ENCODE measurements around the gene MGAM2. TPM values are rescaled to one million over a fixed set of nuclear protein-coding genes. Genes with fewer than 3 reads are reported as not detected.

Gene MGAM2
- total RNA-seq, 1 experiment from 2014 or later, result not detected

DNA sequence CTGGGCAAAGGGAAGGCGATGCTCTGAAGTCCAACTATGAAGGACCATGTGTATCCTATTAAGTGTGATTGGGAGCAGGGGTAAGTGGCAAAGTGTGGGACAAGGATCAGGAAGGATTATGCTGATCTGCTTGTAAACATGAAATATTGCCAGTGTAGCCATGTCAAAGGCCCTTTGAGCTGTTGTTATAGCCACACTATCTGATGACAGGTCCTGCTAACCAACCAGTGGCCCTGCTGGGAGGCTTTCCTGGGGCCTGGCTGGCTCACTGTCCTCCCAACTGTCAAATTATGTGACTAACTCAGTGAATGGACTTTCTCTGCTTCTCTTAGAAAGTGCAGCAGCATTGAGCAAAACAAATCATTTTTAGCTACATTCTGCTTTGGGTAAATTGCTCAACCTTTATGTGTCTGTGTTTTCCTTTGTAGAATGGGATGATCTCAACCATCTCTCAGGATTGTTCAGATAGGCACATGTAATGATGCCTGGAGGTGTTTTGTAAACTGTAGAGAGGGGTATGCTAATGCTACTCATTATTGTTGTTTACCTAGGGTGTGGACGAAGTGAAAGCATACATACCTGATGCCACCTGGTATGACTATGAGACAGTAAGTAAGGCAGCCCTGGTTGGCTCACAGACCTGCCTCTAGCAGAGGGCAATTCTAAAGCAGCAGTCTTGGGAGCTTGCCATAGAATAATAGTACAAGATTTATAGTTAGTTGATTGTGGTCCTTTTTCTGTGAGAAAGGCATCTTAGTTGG, 47.4 kb downstream of the MGAM2 start:
- BruUV-seq (replicated peaks), result no TSS peak
- no peak overlapping the region for H3K4me3 Mint-ChIP-seq (ENCODE audit: unreplicated experiment)
- no peaks in the 10 kb centered on the region for H3K4me1 Mint-ChIP-seq (ENCODE audit: insufficient read depth, unreplicated experiment)
- ChIA-PET POLR2A (no interaction called here), CTCF (interaction anchor here (0.6 to 1.4 kb wide), 4 partner anchors 27 to 245 kb away, joined by 3 to 4 read pairs (median 4); no protein-coding TSS in a partner anchor)
- DNase-seq (ENCODE audit: unreplicated experiment), result no peak
- TF ChIP-seq, protein P1, sequence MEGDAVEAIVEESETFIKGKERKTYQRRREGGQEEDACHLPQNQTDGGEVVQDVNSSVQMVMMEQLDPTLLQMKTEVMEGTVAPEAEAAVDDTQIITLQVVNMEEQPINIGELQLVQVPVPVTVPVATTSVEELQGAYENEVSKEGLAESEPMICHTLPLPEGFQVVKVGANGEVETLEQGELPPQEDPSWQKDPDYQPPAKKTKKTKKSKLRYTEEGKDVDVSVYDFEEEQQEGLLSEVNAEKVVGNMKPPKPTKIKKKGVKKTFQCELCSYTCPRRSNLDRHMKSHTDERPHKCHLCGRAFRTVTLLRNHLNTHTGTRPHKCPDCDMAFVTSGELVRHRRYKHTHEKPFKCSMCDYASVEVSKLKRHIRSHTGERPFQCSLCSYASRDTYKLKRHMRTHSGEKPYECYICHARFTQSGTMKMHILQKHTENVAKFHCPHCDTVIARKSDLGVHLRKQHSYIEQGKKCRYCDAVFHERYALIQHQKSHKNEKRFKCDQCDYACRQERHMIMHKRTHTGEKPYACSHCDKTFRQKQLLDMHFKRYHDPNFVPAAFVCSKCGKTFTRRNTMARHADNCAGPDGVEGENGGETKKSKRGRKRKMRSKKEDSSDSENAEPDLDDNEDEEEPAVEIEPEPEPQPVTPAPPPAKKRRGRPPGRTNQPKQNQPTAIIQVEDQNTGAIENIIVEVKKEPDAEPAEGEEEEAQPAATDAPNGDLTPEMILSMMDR (IDR thresholded peaks at IDR 0.05; ENCODE audit: unreplicated experiment), result no peak
- no peaks in the 10 kb centered on the region for H3K9me3 Mint-ChIP-seq (ENCODE audit: unreplicated experiment)
- H3K27me3 Mint-ChIP-seq (ENCODE audit: insufficient read depth, unreplicated experiment), result no peaks in the 10 kb centered on the region
- no peaks in the 10 kb centered on the region for H3K36me3 Mint-ChIP-seq (ENCODE audit: insufficient read depth, unreplicated experiment)
- intact Hi-C loops (cut with micrococcal nuclease), result loop anchor here (10.0 kb wide), 1 partner anchor 146 kb away; no protein-coding TSS in a partner anchor
- no peak overlapping the region for H3K27ac Mint-ChIP-seq (ENCODE audit: low read depth, unreplicated experiment)

DNA sequence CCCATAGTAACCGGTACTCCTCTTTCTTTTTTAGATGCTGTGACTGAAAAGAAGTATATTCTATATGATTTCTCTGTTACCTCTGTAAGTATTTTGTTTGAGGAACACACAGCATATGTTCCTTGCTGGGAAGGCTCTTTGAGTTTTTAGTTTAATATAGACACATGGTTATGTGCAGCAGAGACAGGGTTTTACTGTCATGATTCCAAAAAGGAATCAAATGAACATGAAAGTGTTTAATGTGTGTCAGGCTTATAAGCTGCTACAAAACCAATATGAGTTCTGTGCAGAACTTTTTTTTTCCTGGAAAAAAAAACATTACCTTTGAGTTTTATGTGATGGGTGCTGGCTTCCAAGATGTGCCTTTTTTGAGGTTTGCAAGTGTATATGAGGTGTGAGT, 50.4 kb downstream of the MGAM2 start:
- H3K36me3 Mint-ChIP-seq (ENCODE audit: insufficient read depth, unreplicated experiment), result no peaks in the 10 kb centered on the region
- TF ChIP-seq, protein P1 (IDR thresholded peaks at IDR 0.05; ENCODE audit: unreplicated experiment), result no peak
- H3K9me3 Mint-ChIP-seq (ENCODE audit: unreplicated experiment), result no peaks in the 10 kb centered on the region
- H3K4me1 Mint-ChIP-seq (ENCODE audit: insufficient read depth, unreplicated experiment), result no peaks in the 10 kb centered on the region
- ChIA-PET CTCF (no interaction called here), POLR2A (no interaction called here)
- intact Hi-C loops (cut with micrococcal nuclease), result no loop called here
- BruUV-seq (replicated peaks), result no TSS peak
- no peak for DNase-seq (ENCODE audit: unreplicated experiment)
- no peaks in the 10 kb centered on the region for H3K27me3 Mint-ChIP-seq (ENCODE audit: insufficient read depth, unreplicated experiment)
- no peak overlapping the region for H3K27ac Mint-ChIP-seq (ENCODE audit: low read depth, unreplicated experiment)
- H3K4me3 Mint-ChIP-seq (ENCODE audit: unreplicated experiment), result no peak overlapping the region

DNA sequence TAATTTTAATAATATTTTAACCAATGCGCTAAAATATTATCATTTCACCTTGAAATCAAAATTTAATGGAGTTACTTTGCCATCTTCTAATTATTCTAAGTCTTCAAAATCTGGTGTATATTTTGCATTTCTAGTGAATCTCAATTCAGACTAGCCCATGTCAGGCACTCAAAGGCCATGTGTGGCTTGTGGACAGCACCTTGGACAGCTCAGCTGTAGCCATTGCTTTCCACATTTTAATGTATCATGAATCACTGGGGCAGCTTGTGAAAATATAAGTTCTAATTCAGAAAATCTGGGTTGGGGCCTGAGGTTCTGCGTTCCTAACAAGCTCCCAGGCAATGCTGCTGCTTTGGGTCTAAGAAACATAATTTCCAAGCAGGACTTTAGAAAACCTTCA, 57.2 kb downstream of the MGAM2 start:
- no peaks in the 10 kb centered on the region for H3K27me3 Mint-ChIP-seq (ENCODE audit: insufficient read depth, unreplicated experiment)
- no TSS peak for BruUV-seq (replicated peaks)
- TF ChIP-seq, protein P1 (IDR thresholded peaks at IDR 0.05; ENCODE audit: unreplicated experiment), result no peak
- POLR2A ChIA-PET, result no interaction called here
- no peaks in the 10 kb centered on the region for H3K36me3 Mint-ChIP-seq (ENCODE audit: insufficient read depth, unreplicated experiment)
- H3K9me3 Mint-ChIP-seq (ENCODE audit: unreplicated experiment), result no peaks in the 10 kb centered on the region
- no peaks in the 10 kb centered on the region for H3K4me1 Mint-ChIP-seq (ENCODE audit: insufficient read depth, unreplicated experiment)
- CTCF ChIA-PET, result interaction anchor here (0.6 kb wide), 1 partner anchor 1034 kb away, joined by 3 read pairs; no protein-coding TSS in a partner anchor
- no peak overlapping the region for H3K27ac Mint-ChIP-seq (ENCODE audit: low read depth, unreplicated experiment)
- DNase-seq (ENCODE audit: unreplicated experiment), result peak; percentile 41
- intact Hi-C loops (cut with micrococcal nuclease), result no loop called here
- no peak overlapping the region for H3K4me3 Mint-ChIP-seq (ENCODE audit: unreplicated experiment)

DNA sequence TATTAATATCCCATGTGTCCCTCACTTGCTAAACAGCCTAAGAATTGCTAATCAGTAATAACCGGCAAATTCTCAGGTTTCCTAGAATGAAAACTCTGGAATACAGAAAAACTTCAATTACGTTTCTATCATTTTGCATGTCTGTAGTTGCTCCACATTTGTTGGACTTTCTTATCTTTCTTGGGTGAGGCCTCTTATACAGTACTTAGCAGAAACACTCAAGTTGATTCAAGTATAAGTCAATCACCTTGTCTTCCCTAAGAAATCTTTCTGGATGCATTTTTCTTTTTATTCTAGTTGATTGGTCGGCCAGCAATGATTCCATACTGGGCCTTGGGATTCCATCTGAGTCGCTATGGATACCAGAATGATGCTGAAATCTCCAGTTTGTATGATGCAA, 61.4 kb downstream of the MGAM2 start:
- Mint-ChIP-seq H3K4me1 (ENCODE audit: insufficient read depth, unreplicated experiment) (peaks cover 17% of the 10 kb centered on the region), H3K4me3 (ENCODE audit: unreplicated experiment) (no peak overlapping the region), H3K9me3 (ENCODE audit: unreplicated experiment) (no peaks in the 10 kb centered on the region), H3K27me3 (ENCODE audit: insufficient read depth, unreplicated experiment) (no peaks in the 10 kb centered on the region), H3K27ac (ENCODE audit: low read depth, unreplicated experiment) (no peak overlapping the region), H3K36me3 (ENCODE audit: insufficient read depth, unreplicated experiment) (no peaks in the 10 kb centered on the region)
- ChIA-PET POLR2A (no interaction called here), CTCF (no interaction called here)
- intact Hi-C loops (cut with micrococcal nuclease), result no loop called here
- BruUV-seq (replicated peaks), result no TSS peak
- TF ChIP-seq, protein P1 (IDR thresholded peaks at IDR 0.05; ENCODE audit: unreplicated experiment), result no peak
- DNase-seq (ENCODE audit: unreplicated experiment), result no peak
